Activated CD8-positive, alpha-beta memory T cell treated with anti-CD3 and anti-CD28 coated beads, Interleukin-2, amount 10 ng/mL, durations not matched to agents 7 days and 5 days (primary cell): ENCODE results near the gene CD1E. TPM values are rescaled to one million over a fixed set of nuclear protein-coding genes. Genes with fewer than 3 reads are reported as not detected.

ENCODE experiments used
- ATAC-seq: fragments of 150-1000 bp; cut with Tn5 transposase; one replicate; pipeline ENCODE4 v1.10.0; 2021; ENCODE audit warnings: moderate library complexity
- CTCF ChIA-PET: fragments of 350-600 bp; sonication (Branson Sonifier 250); formaldehyde crosslinking; loops from one replicate; lab custom pipeline; 2021; ENCODE audit warnings: antibody characterized with exemption; lab: Charles Lee
- DNase-seq: peaks from one replicate; pipeline ENCODE4 v3.0.0-alpha.2; 2020
- H3K27ac Mint-ChIP-seq: one replicate; pipeline ENCODE4 v1.8.0; 2021; ENCODE audit warnings: mild to moderate bottlenecking, mixed read lengths
- H3K27me3 Mint-ChIP-seq: one replicate; pipeline ENCODE4 v1.8.0; 2021; ENCODE audit warnings: mixed read lengths
- H3K36me3 Mint-ChIP-seq: one replicate; pipeline ENCODE4 v1.8.0; 2021; ENCODE audit warnings: mild to moderate bottlenecking, mixed read lengths
- H3K4me1 Mint-ChIP-seq: one replicate; pipeline ENCODE4 v1.8.0; 2021; ENCODE audit warnings: mixed read lengths
- H3K4me3 Mint-ChIP-seq: one replicate; pipeline ENCODE4 v1.8.0; 2021; ENCODE audit warnings: mild to moderate bottlenecking, moderate library complexity, mixed read lengths
- H3K9me3 Mint-ChIP-seq: one replicate; pipeline ENCODE4 v1.8.0; 2022; ENCODE audit warnings: low read depth, mixed read lengths
- total RNA-seq, 2 experiments: library from RNA; stranded (reverse); gene quantifications; one replicate each; pipeline ENCODE4 v1.2.3, GENCODE V29; 2021

The CD1E gene
- total RNA-seq, 2 experiments from 2014 or later = not detected

GRCh38 chr1:158374860-158375259 is 21.2 kb downstream of the CD1E start:
- no peak overlapping the region for H3K27ac Mint-ChIP-seq
- CTCF ChIA-PET = no interaction called here
- peaks cover 6% of the 10 kb centered on the region for H3K9me3 Mint-ChIP-seq
- DNase-seq (no peak), ATAC-seq (no peak)
- no peak overlapping the region for H3K4me3 Mint-ChIP-seq
- peaks cover 28% of the 10 kb centered on the region for H3K27me3 Mint-ChIP-seq
- H3K36me3 Mint-ChIP-seq = no peaks in the 10 kb centered on the region
- H3K4me1 Mint-ChIP-seq = no peaks in the 10 kb centered on the region

GRCh38 chr1:158390331-158390730 is 36.6 kb downstream of the CD1E start:
- Mint-ChIP-seq H3K36me3 (no peaks in the 10 kb centered on the region), H3K27ac (no peak overlapping the region), H3K27me3 (peaks cover under 1% of the 10 kb centered on the region), H3K4me1 (no peaks in the 10 kb centered on the region), H3K4me3 (no peak overlapping the region), H3K9me3 (peaks cover 2% of the 10 kb centered on the region)
- CTCF ChIA-PET = no interaction called here
- ATAC-seq (no peak), DNase-seq (no peak)

GRCh38 chr1:158391099-158391498 is 37.4 kb downstream of the CD1E start:
- no peaks in the 10 kb centered on the region for H3K4me1 Mint-ChIP-seq
- H3K27ac Mint-ChIP-seq = no peak overlapping the region
- no peak overlapping the region for H3K4me3 Mint-ChIP-seq
- peaks cover 5% of the 10 kb centered on the region for H3K27me3 Mint-ChIP-seq
- peaks cover 2% of the 10 kb centered on the region for H3K9me3 Mint-ChIP-seq
- DNase-seq (no peak), ATAC-seq (no peak)
- H3K36me3 Mint-ChIP-seq = no peaks in the 10 kb centered on the region
- CTCF ChIA-PET = no interaction called here

- peaks cover under 1% of the 10 kb centered on the region for H3K4me1 Mint-ChIP-seq
- H3K4me3 Mint-ChIP-seq = no peak overlapping the region
- H3K36me3 Mint-ChIP-seq = no peaks in the 10 kb centered on the region
- no peak for ATAC-seq
- DNase-seq = no peak
- no peaks in the 10 kb centered on the region for H3K9me3 Mint-ChIP-seq
- no peak overlapping the region for H3K27ac Mint-ChIP-seq
- peaks cover 5% of the 10 kb centered on the region for H3K27me3 Mint-ChIP-seq
- CTCF ChIA-PET = no interaction called here
Measured at GRCh38 chr1:158393476-158393875, 39.8 kb downstream of the CD1E start.

- Mint-ChIP-seq H3K27me3 (peaks cover 23% of the 10 kb centered on the region), H3K9me3 (no peaks in the 10 kb centered on the region), H3K4me1 (peaks cover 9% of the 10 kb centered on the region), H3K4me3 (no peak overlapping the region), H3K27ac (no peak overlapping the region), H3K36me3 (no peaks in the 10 kb centered on the region)
- CTCF ChIA-PET = no interaction called here
- no peak for DNase-seq
- ATAC-seq = no peak
Measured at GRCh38 chr1:158396646-158397045, 43.0 kb downstream of the CD1E start.

- no peak within 1 kb of the TSS for H3K27ac Mint-ChIP-seq
- ATAC-seq = peak; percentile 33
- no peaks in the 10 kb centered on the region for H3K9me3 Mint-ChIP-seq
- no peaks in the 10 kb centered on the region for H3K36me3 Mint-ChIP-seq
- CTCF ChIA-PET = no interaction called here
- H3K4me3 Mint-ChIP-seq = no peak within 1 kb of the TSS
- peak; percentile 42 for DNase-seq
- H3K27me3 Mint-ChIP-seq = peaks cover 37% of the 10 kb centered on the region
- peaks cover 9% of the 10 kb centered on the region for H3K4me1 Mint-ChIP-seq
Measured at GRCh38 chr1:158398818-158399514, 45.3 kb downstream of the CD1E start, which contains the start of gene OR10T2. OR10T2 (minus strand) TSS chr1:158399466; CDS start chr1:158399466, 0 bp downstream.

- Mint-ChIP-seq H3K27ac (no peak overlapping the region), H3K4me3 (no peak overlapping the region), H3K27me3 (peaks cover 37% of the 10 kb centered on the region), H3K9me3 (no peaks in the 10 kb centered on the region), H3K36me3 (no peaks in the 10 kb centered on the region), H3K4me1 (peaks cover 9% of the 10 kb centered on the region)
- CTCF ChIA-PET = no interaction called here
- DNase-seq = no peak
- ATAC-seq = no peak
Measured at GRCh38 chr1:158400871-158401270, 47.2 kb downstream of the CD1E start.

- CTCF ChIA-PET = no interaction called here
- no peaks in the 10 kb centered on the region for H3K9me3 Mint-ChIP-seq
- H3K4me3 Mint-ChIP-seq = no peak overlapping the region
- H3K36me3 Mint-ChIP-seq = no peaks in the 10 kb centered on the region
- peaks cover 24% of the 10 kb centered on the region for H3K27me3 Mint-ChIP-seq
- H3K27ac Mint-ChIP-seq = no peak overlapping the region
- ATAC-seq (no peak), DNase-seq (no peak)
- no peaks in the 10 kb centered on the region for H3K4me1 Mint-ChIP-seq
Measured at GRCh38 chr1:158407092-158407491, 53.4 kb downstream of the CD1E start.

Other genes starting within 250 kb of the CD1E start
- gene CD1D, start 173.0 kb upstream of the CD1E start, total RNA-seq = not detected
- not detected for gene CD1A, start 99.5 kb upstream of the CD1E start, total RNA-seq
- gene CD1C, start 64.0 kb upstream of the CD1E start, total RNA-seq = not detected
- gene CD1B, start 22.4 kb upstream of the CD1E start, total RNA-seq = not detected
- not detected for gene OR10T2, start 45.6 kb downstream of the CD1E start, total RNA-seq
- not detected for gene OR10K2, start 72.3 kb downstream of the CD1E start, total RNA-seq
- gene OR10K1, start 107.9 kb downstream of the CD1E start, total RNA-seq = not detected
- not detected for gene OR10R2, start 118.3 kb downstream of the CD1E start, total RNA-seq
- not detected for gene OR6Y1, start 200.5 kb downstream of the CD1E start, total RNA-seq
- gene OR6P1, start 216.7 kb downstream of the CD1E start, total RNA-seq = not detected
- not detected for gene OR10X1, start 226.0 kb downstream of the CD1E start, total RNA-seq